PFSK-1 (cell line): Measurements from ENCODE around the gene NIM1K.

Source experiments
- FOXP2 ChIP-seq: optimal IDR thresholded peaks from 2 replicates; pipeline ENCODE3; 2011; ENCODE audit warnings: borderline replicate concordance, control low read depth, inconsistent platforms; ENCODE audit not compliant: insufficient read depth; ENCODE audit errors: extremely low read length, extremely low read depth
- POLR2AphosphoS5 ChIP-seq: IDR thresholded peaks from 2 replicates; pipeline ENCODE4 v1.6.1; 2012; ENCODE audit warnings: low read depth, mild to moderate bottlenecking, control low read depth, low read length, moderate library complexity
- REST ChIP-seq, 2 experiments: IDR thresholded peaks; 2 replicates each; pipeline versions ENCODE4 v1.6.1 to v1.8.0; 2011 to 2012; ENCODE audit warnings: low read depth in 2 of 2, low read length in 2 of 2, control low read depth in 1 of 2, inconsistent platforms in 1 of 2, mild to moderate bottlenecking in 1 of 2, moderate library complexity in 1 of 2; ENCODE audit not compliant: insufficient read depth in 1 of 2
- SIN3A ChIP-seq: IDR thresholded peaks from 2 replicates; pipeline ENCODE4 v1.6.1; 2012; ENCODE audit warnings: mild to moderate bottlenecking, low read length, moderate library complexity, borderline replicate concordance; ENCODE audit not compliant: insufficient read depth
- TAF1 ChIP-seq: IDR thresholded peaks from 2 replicates; pipeline ENCODE4 v1.6.1; 2012; ENCODE audit warnings: low read length, control low read depth, borderline replicate concordance; ENCODE audit not compliant: insufficient read depth

Gene NIM1K

GRCh38 chr5:43244823-43245565 is 53.0 kb downstream of the NIM1K start:
- TF ChIP-seq SIN3A, result no peak
- no peak for TF ChIP-seq FOXP2
- no peak for TF ChIP-seq TAF1
- TF ChIP-seq REST (IDR thresholded peaks at IDR 0.05; ENCODE audit: insufficient read depth in 1 of 2, low read depth in 2 of 2, low read length in 2 of 2), result no peak
- TF ChIP-seq POLR2AphosphoS5, result no peak

- TF ChIP-seq FOXP2 (no peak), SIN3A (no peak), POLR2AphosphoS5 (no peak), TAF1 (no peak), REST (IDR thresholded peaks at IDR 0.05; ENCODE audit: insufficient read depth in 1 of 2, low read depth in 2 of 2, low read length in 2 of 2) (no peak)
Observed at GRCh38 chr5:43245724-43246385, 53.8 kb downstream of the NIM1K start.

- TF ChIP-seq REST (IDR thresholded peaks at IDR 0.05; ENCODE audit: insufficient read depth in 1 of 2, low read depth in 2 of 2, low read length in 2 of 2), result no peak
- TF ChIP-seq FOXP2, result no peak
- TF ChIP-seq POLR2AphosphoS5, result no peak
- TF ChIP-seq SIN3A, result no peak
- TF ChIP-seq TAF1, result no peak
Observed at GRCh38 chr5:43251754-43252153, 59.7 kb downstream of the NIM1K start.

- no peak for TF ChIP-seq FOXP2
- TF ChIP-seq POLR2AphosphoS5, result no peak
- no peak for TF ChIP-seq REST (IDR thresholded peaks at IDR 0.05; ENCODE audit: insufficient read depth in 1 of 2, low read depth in 2 of 2, low read length in 2 of 2)
- no peak for TF ChIP-seq TAF1
- TF ChIP-seq SIN3A, result no peak
Observed at GRCh38 chr5:43255704-43256103, 63.7 kb downstream of the NIM1K start.
